Suprapubic skin (tissue), 3 donors: ENCODE data around the gene SPG7.

ENCODE experiments used
- CTCF ChIP-seq, 2 donors: fragments of 200-600 bp in 1 of 2; fragments of 450-650 bp in 1 of 2; sonication (generic) in 1 of 2; IDR thresholded peaks; one replicate each; pipeline ENCODE4 v1.5.1; 2016 to 2019; ENCODE audit warnings: antibody characterized with exemption in 2 of 2, mild to moderate bottlenecking in 1 of 2, moderate library complexity in 1 of 2
- POLR2A ChIP-seq, 2 donors: fragments of 450-650 bp; IDR thresholded peaks; one replicate each; pipeline ENCODE4 v1.6.1; 2017; ENCODE audit warnings: antibody characterized with exemption in 2 of 2, mild to moderate bottlenecking in 2 of 2, moderate library complexity in 2 of 2

GRCh38 chr16:89561884-89562599 is 53.8 kb downstream of the SPG7 start:
- TF ChIP-seq CTCF (IDR thresholded peaks at IDR 0.05) = no peak
- no peak for TF ChIP-seq POLR2A (IDR thresholded peaks at IDR 0.05)
